NT2/D1 (cell line): ENCODE data around the gene LRRC4C.
"Not testable (repeated sequence)": the region's sequence is repeated elsewhere in the genome, so short reads cannot be mapped to it uniquely, and the experiment has no call there.

ENCODE experiments used
- DNase-seq: peaks from one replicate; pipeline ENCODE4 v3.0.0-alpha.2; 2011; ENCODE audit warnings: low read depth, low spot score
- H3K27me3 ChIP-seq: 2 replicates; pipeline ENCODE4 v1.6.0; 2011; ENCODE audit warnings: mild to moderate bottlenecking; ENCODE audit not compliant: insufficient read length, insufficient read depth
- H3K36me3 ChIP-seq: 2 replicates; pipeline ENCODE4 v1.6.1; 2011; ENCODE audit warnings: mild to moderate bottlenecking, low read length, mixed read lengths; ENCODE audit not compliant: insufficient read depth, insufficient read length
- H3K4me1 ChIP-seq: 2 replicates; pipeline ENCODE4 v1.5.1; 2011; ENCODE audit not compliant: insufficient read depth, insufficient read length
- H3K4me3 ChIP-seq: 2 replicates; pipeline ENCODE4 v1.5.1; 2011; ENCODE audit warnings: low read depth; ENCODE audit not compliant: insufficient read length
- H3K9ac ChIP-seq: 2 replicates; pipeline ENCODE4 v1.6.0; 2011; ENCODE audit warnings: low read depth; ENCODE audit not compliant: insufficient read length
- H3K9me3 ChIP-seq: 2 replicates; pipeline ENCODE4 v1.5.1; 2011; ENCODE audit warnings: mild to moderate bottlenecking, low read length; ENCODE audit not compliant: insufficient read depth
- SUZ12 ChIP-seq: IDR thresholded peaks from 2 replicates; pipeline ENCODE4 v1.6.1; 2011; ENCODE audit not compliant: insufficient read length, insufficient read depth; ENCODE audit errors: extremely low read depth
- YY1 ChIP-seq: IDR thresholded peaks from 2 replicates; pipeline ENCODE4 v1.6.1; 2011; ENCODE audit not compliant: insufficient read length, insufficient read depth
- ZNF274 ChIP-seq: IDR thresholded peaks from 2 replicates; pipeline ENCODE4 v1.6.1; 2011; ENCODE audit warnings: mild to moderate bottlenecking, low read depth, low read length

Gene LRRC4C

GRCh38 chr11:40175980-40176379, 1283.5 kb downstream of the LRRC4C start:
- Histone ChIP-seq H3K27me3 (no peaks in the 10 kb centered on the region), H3K4me3 (no peak overlapping the region), H3K4me1 (no peaks in the 10 kb centered on the region), H3K36me3 (no peaks in the 10 kb centered on the region), H3K9ac (no peak overlapping the region), H3K9me3 (no peaks in the 10 kb centered on the region)
- DNase-seq = no peak
- TF ChIP-seq SUZ12 = no peak
- TF ChIP-seq ZNF274 = no peak
- TF ChIP-seq YY1 = no peak

- Histone ChIP-seq H3K4me3 (no peak overlapping the region), H3K4me1 (no peaks in the 10 kb centered on the region), H3K9me3 (peaks cover 11% of the 10 kb centered on the region; the same call in 1 of the 2 replicates), H3K36me3 (no peaks in the 10 kb centered on the region), H3K9ac (no peak overlapping the region), H3K27me3 (no peaks in the 10 kb centered on the region)
- no peak for TF ChIP-seq SUZ12
- TF ChIP-seq ZNF274 = no peak
- no peak for TF ChIP-seq YY1
- DNase-seq = no peak
Observed at GRCh38 chr11:40170078-40170477, 1289.4 kb downstream of the LRRC4C start.

- Histone ChIP-seq H3K27me3 (no peaks in the 10 kb centered on the region), H3K4me3 (no peak overlapping the region), H3K4me1 (no peaks in the 10 kb centered on the region), H3K9me3 (peaks cover 11% of the 10 kb centered on the region; the same call in 1 of the 2 replicates), H3K9ac (no peak overlapping the region), H3K36me3 (no peaks in the 10 kb centered on the region)
- TF ChIP-seq ZNF274 = no peak
- TF ChIP-seq SUZ12 = no peak
- no peak for TF ChIP-seq YY1
- DNase-seq = no peak
Observed at GRCh38 chr11:40168414-40168813, 1291.0 kb downstream of the LRRC4C start.

- not testable (repeated sequence) for H3K4me3 ChIP-seq, H3K27me3 ChIP-seq, H3K36me3 ChIP-seq, DNase-seq, H3K9ac ChIP-seq, H3K4me1 ChIP-seq
- peaks cover 11% of the 10 kb centered on the region; the same call in 1 of the 2 replicates for H3K9me3 ChIP-seq
Observed at GRCh38 chr11:40167805-40168204, 1291.6 kb downstream of the LRRC4C start.

GRCh38 chr11:40166892-40167291, 1292.6 kb downstream of the LRRC4C start:
- Histone ChIP-seq H3K36me3 (no peaks in the 10 kb centered on the region), H3K27me3 (no peaks in the 10 kb centered on the region), H3K9me3 (peaks cover 11% of the 10 kb centered on the region; the same call in 1 of the 2 replicates), H3K4me1 (no peaks in the 10 kb centered on the region), H3K4me3 (no peak overlapping the region), H3K9ac (no peak overlapping the region)
- no peak for TF ChIP-seq SUZ12
- TF ChIP-seq ZNF274 = no peak
- no peak for TF ChIP-seq YY1
- no peak for DNase-seq

GRCh38 chr11:40162901-40163883, 1296.3 kb downstream of the LRRC4C start:
- Histone ChIP-seq H3K27me3 (no peaks in the 10 kb centered on the region), H3K9me3 (peaks cover 11% of the 10 kb centered on the region; the same call in 1 of the 2 replicates), H3K36me3 (no peaks in the 10 kb centered on the region), H3K9ac (no peak overlapping the region), H3K4me1 (no peaks in the 10 kb centered on the region), H3K4me3 (no peak overlapping the region)
- DNase-seq = no peak
- no peak for TF ChIP-seq SUZ12
- TF ChIP-seq ZNF274 = no peak

GRCh38 chr11:40161854-40162410, 1297.5 kb downstream of the LRRC4C start:
- H3K9me3 ChIP-seq = peaks cover 11% of the 10 kb centered on the region; the same call in 1 of the 2 replicates
- TF ChIP-seq YY1 (no peak), SUZ12 (no peak), ZNF274 (no peak)
- no peaks in the 10 kb centered on the region for H3K4me1 ChIP-seq
- no peak overlapping the region for H3K9ac ChIP-seq
- H3K36me3 ChIP-seq = no peaks in the 10 kb centered on the region
- H3K27me3 ChIP-seq = no peaks in the 10 kb centered on the region
- H3K4me3 ChIP-seq = no peak overlapping the region
- DNase-seq = no peak
